GM06990 (cell line): Measurements from ENCODE around the gene CHST13.

ENCODE experiments used
- DNase-seq: peaks from one replicate; pipeline ENCODE4 v3.0.0-alpha.2; 2011; ENCODE audit not compliant: insufficient read length; ENCODE audit errors: extremely low read depth
- H3K27me3 ChIP-seq: replicated peaks from 2 replicates; pipeline ENCODE4 v1.6.0; 2011; ENCODE audit warnings: low read length; ENCODE audit not compliant: control insufficient read depth, insufficient read depth
- H3K36me3 ChIP-seq: 2 replicates; pipeline ENCODE4 v1.5.1; 2011; ENCODE audit warnings: low read length; ENCODE audit not compliant: control insufficient read depth, insufficient read depth
- H3K4me3 ChIP-seq: replicated peaks from 2 replicates; pipeline ENCODE4 v1.5.1; 2011; ENCODE audit warnings: low read depth, mild to moderate bottlenecking, control low read depth, low read length
- CTCF ChIP-seq: IDR thresholded peaks from 2 replicates; pipeline ENCODE4 v1.5.1; 2011; ENCODE audit warnings: low read length, control low read depth, mild to moderate bottlenecking, inconsistent platforms; ENCODE audit not compliant: insufficient read depth, poor library complexity, severe bottlenecking

Gene CHST13

GRCh38 chr3:126570103-126570541 lies 46.2 kb downstream of the CHST13 start:
- Histone ChIP-seq H3K27me3 (peaks cover 1% of the 10 kb centered on the region), H3K36me3 (no peaks in the 10 kb centered on the region), H3K4me3 (no peak overlapping the region)
- DNase-seq = no peak
- TF ChIP-seq CTCF = no peak

GRCh38 chr3:126571078-126571477 lies 47.1 kb downstream of the CHST13 start:
- TF ChIP-seq CTCF = no peak
- Histone ChIP-seq H3K36me3 (no peaks in the 10 kb centered on the region), H3K4me3 (no peak overlapping the region), H3K27me3 (peaks cover 1% of the 10 kb centered on the region)
- no peak for DNase-seq

GRCh38 chr3:126573492-126574117 lies 49.6 kb downstream of the CHST13 start:
- Histone ChIP-seq H3K36me3 (no peaks in the 10 kb centered on the region), H3K27me3 (peaks cover 1% of the 10 kb centered on the region), H3K4me3 (no peak overlapping the region)
- TF ChIP-seq CTCF = no peak
- no peak for DNase-seq

- Histone ChIP-seq H3K4me3 (no peak overlapping the region), H3K27me3 (no peaks in the 10 kb centered on the region; the same call in 1 of the 2 replicates), H3K36me3 (no peaks in the 10 kb centered on the region)
- no peak for TF ChIP-seq CTCF
- no peak for DNase-seq
Observed at GRCh38 chr3:126577261-126577660, 53.3 kb downstream of the CHST13 start.

- no peaks in the 10 kb centered on the region for H3K36me3 ChIP-seq
- no peak overlapping the region for H3K4me3 ChIP-seq
- DNase-seq = no peak
- no peak for TF ChIP-seq CTCF
- H3K27me3 ChIP-seq = no peaks in the 10 kb centered on the region; the same call in 1 of the 2 replicates
Observed at GRCh38 chr3:126578702-126579101, 54.7 kb downstream of the CHST13 start.

GRCh38 chr3:126580746-126581145 lies 56.8 kb downstream of the CHST13 start:
- no peak for TF ChIP-seq CTCF
- Histone ChIP-seq H3K27me3 (no peaks in the 10 kb centered on the region; the same call in 1 of the 2 replicates), H3K36me3 (no peaks in the 10 kb centered on the region), H3K4me3 (no peak overlapping the region)
- no peak for DNase-seq
